Lower leg skin (tissue), 4 donors: Measurements from ENCODE around the gene DOP1A. TPM values are rescaled to one million over a fixed set of nuclear protein-coding genes. Genes with fewer than 3 reads are reported as not detected.

Experiments
- DNase-seq, 2 donors: peaks; one replicate each; pipeline ENCODE4 v3.0.0-alpha.2; 2019; ENCODE audit warnings: low spot score in 2 of 2
- H3K4me3 ChIP-seq: fragments of 200-600 bp; sonication (generic); 2 replicates; pipeline ENCODE4 v1.5.1; 2017; ENCODE audit warnings: mild to moderate bottlenecking, low read depth; ENCODE audit not compliant: poor library complexity, severe bottlenecking
- CTCF ChIP-seq, 3 donors: fragments of 450-650 bp; IDR thresholded peaks; one replicate each; pipeline ENCODE4 v1.5.1; 2016; ENCODE audit warnings: antibody characterized with exemption in 3 of 3, mild to moderate bottlenecking in 3 of 3, moderate library complexity in 2 of 3
- POLR2A ChIP-seq, 2 donors: fragments of 450-650 bp; IDR thresholded peaks; one replicate each; pipeline ENCODE4 v1.6.1; 2016 to 2017; ENCODE audit warnings: antibody characterized with exemption in 2 of 2, mild to moderate bottlenecking in 1 of 2, moderate library complexity in 1 of 2
- WGBS, 2 donors: methylation state at CpG; one replicate each; pipeline ENCODE4 v1.1.5; 2018; 5-methylcytosine and 5-hydroxymethylcytosine counted together
- intact Hi-C: fragments of 100-400 bp; cut with DNase I; formaldehyde crosslinking; loops from one replicate; pipeline ENCODE4 v1.15.0; 2023; ENCODE audit warnings: low total_unique reads
- total RNA-seq, 4 donors: library from RNA; depleted of rRNA; stranded (reverse); fragments of >200 nt; gene quantifications; one replicate each; pipeline ENCODE4 v1.1.0, GENCODE V29; 2016

DOP1A gene
- total RNA-seq, 4 donors from 2014 or later, result 32.6 to 75.8 (median 49.3) TPM

- 46 to 47% methylated on average over 1 of the region's 1 CpG for WGBS, 2 donors
- TF ChIP-seq POLR2A (IDR thresholded peaks at IDR 0.05) (no peak), CTCF (IDR thresholded peaks at IDR 0.05) (no peak)
- H3K4me3 ChIP-seq, result no peak overlapping the region
- no peak for DNase-seq
- intact Hi-C loops, result no loop called here
Measured at GRCh38 chr6:83083476-83083875, 16.0 kb downstream of the DOP1A start.

GRCh38 chr6:83086751-83087150 lies 19.3 kb downstream of the DOP1A start:
- no peak overlapping the region for H3K4me3 ChIP-seq
- 91 to 94% methylated on average over 2 of the region's 2 CpGs for WGBS, 2 donors

GRCh38 chr6:83092756-83093399 lies 25.4 kb downstream of the DOP1A start:
- no peak for TF ChIP-seq POLR2A (IDR thresholded peaks at IDR 0.05)
- TF ChIP-seq CTCF (IDR thresholded peaks at IDR 0.05), result no peak
- DNase-seq, result no peak
- intact Hi-C loops, result no loop called here
- no peak overlapping the region for H3K4me3 ChIP-seq
- 55 to 63% methylated on average over 3 of the region's 3 CpGs for WGBS, 2 donors

More at GRCh38 chr6:83086751-83087150, 19.3 kb downstream of the DOP1A start:
- TF ChIP-seq POLR2A (IDR thresholded peaks at IDR 0.05) (no peak), CTCF (IDR thresholded peaks at IDR 0.05) (no peak)
- DNase-seq, result no peak
- intact Hi-C loops, result no loop called here

- 43 to 65% methylated on average over 2 of the region's 2 CpGs for WGBS, 2 donors
- DNase-seq, result no peak
- no peak overlapping the region for H3K4me3 ChIP-seq
- TF ChIP-seq CTCF (IDR thresholded peaks at IDR 0.05) (no peak), POLR2A (IDR thresholded peaks at IDR 0.05) (no peak)
- intact Hi-C loops, result no loop called here
Measured at GRCh38 chr6:83096791-83097190, 29.3 kb downstream of the DOP1A start.

GRCh38 chr6:83097204-83097603 lies 29.7 kb downstream of the DOP1A start:
- intact Hi-C loops, result no loop called here
- TF ChIP-seq CTCF (IDR thresholded peaks at IDR 0.05) (no peak), POLR2A (IDR thresholded peaks at IDR 0.05) (no peak)
- H3K4me3 ChIP-seq, result no peak overlapping the region
- WGBS, 2 donors, result 49 to 60% methylated on average over 2 of the region's 2 CpGs
- DNase-seq, result no peak

- 40 to 68% methylated on average over 1 of the region's 1 CpG for WGBS, 2 donors
- intact Hi-C loops, result no loop called here
- H3K4me3 ChIP-seq, result no peak overlapping the region
- DNase-seq, result no peak
- no peak for TF ChIP-seq POLR2A (IDR thresholded peaks at IDR 0.05)
- no peak for TF ChIP-seq CTCF (IDR thresholded peaks at IDR 0.05)
Measured at GRCh38 chr6:83097675-83098074, 30.2 kb downstream of the DOP1A start.
